ENCODE results near the gene USP37. TPM values are rescaled to one million over a fixed set of nuclear protein-coding genes. Genes with fewer than 3 reads are reported as not detected.
A peak's percentile ranks its signal among the peaks of the same experiment; 100 is the strongest.

The USP37 gene
- total and polyA plus RNA-seq, 2 of the 13 experiments (the other 11 are each of a cell fraction or from before 2014, with no cell fraction given) = 6.5 to 30.6 TPM

DNA sequence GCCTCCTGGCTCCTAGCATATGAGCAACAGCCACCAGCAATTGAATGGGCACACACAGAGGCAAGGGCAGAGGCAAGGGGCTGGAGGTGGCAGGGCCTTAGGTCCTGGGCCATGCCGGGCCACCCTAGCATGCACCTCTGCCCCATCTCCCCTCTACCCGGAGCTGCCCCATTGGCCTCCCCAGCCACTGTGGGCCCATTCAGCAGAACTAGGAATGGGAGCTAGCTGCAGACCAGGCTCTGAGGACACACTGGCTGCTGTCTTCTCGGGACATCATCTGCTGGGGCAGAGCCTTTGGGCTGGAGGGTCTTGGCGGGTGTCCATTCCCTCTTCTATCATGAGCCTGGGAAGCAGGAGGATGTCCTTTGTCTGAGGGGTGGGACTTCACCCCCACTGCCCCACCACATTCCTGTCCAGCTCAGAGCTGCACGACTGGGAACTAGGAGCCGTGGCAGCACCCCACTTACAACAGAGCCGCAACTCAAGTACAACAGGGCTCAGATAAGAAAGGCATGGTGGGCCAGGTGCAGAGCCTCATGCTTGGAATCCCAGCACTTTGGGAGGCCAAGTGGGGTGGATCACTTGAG, 148.4 kb downstream of the USP37 start (continued):
- TF ChIP-seq AKAP8 (CRISPR knock-in tag; IDR thresholded peaks at IDR 0.05) = 0 out of 2 replicates have a peak, but pooled peaks have one; percentile 50
- TF ChIP-seq HNRNPL (IDR thresholded peaks at IDR 0.05; ENCODE audit: low read depth, low read length) = no peak
- TF ChIP-seq ZNF12 (CRISPR knock-in tag; IDR thresholded peaks at IDR 0.05) = no peak
- TF ChIP-seq XRCC5 (optimal IDR thresholded peaks at IDR 0.05; ENCODE audit: low read length) = peak; percentile 44
- 0 out of 2 replicates have a peak, but pooled peaks have one; percentile 49 for TF ChIP-seq EEA1 (CRISPR knock-in tag; IDR thresholded peaks at IDR 0.05; ENCODE audit: borderline replicate concordance)
- TF ChIP-seq POLR2AphosphoS5 (IDR thresholded peaks at IDR 0.05; ENCODE audit: low read depth, low read length) = no peak
- TF ChIP-seq, protein P1, sequence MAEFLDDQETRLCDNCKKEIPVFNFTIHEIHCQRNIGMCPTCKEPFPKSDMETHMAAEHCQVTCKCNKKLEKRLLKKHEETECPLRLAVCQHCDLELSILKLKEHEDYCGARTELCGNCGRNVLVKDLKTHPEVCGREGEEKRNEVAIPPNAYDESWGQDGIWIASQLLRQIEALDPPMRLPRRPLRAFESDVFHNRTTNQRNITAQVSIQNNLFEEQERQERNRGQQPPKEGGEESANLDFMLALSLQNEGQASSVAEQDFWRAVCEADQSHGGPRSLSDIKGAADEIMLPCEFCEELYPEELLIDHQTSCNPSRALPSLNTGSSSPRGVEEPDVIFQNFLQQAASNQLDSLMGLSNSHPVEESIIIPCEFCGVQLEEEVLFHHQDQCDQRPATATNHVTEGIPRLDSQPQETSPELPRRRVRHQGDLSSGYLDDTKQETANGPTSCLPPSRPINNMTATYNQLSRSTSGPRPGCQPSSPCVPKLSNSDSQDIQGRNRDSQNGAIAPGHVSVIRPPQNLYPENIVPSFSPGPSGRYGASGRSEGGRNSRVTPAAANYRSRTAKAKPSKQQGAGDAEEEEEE (CRISPR knock-in tag; IDR thresholded peaks at IDR 0.05; ENCODE audit: borderline replicate concordance) = 0 out of 2 replicates have a peak, but pooled peaks have one; percentile 44
- peak; percentile 62; the same call in 1 of the 2 replicates for TF ChIP-seq ZNF121 (CRISPR knock-in tag; IDR thresholded peaks at IDR 0.05)
- peak; percentile 27; the same call in 1 of the 2 replicates for TF ChIP-seq ZNF333 (CRISPR knock-in tag; IDR thresholded peaks at IDR 0.05; ENCODE audit: borderline replicate concordance)
- TF ChIP-seq CAMTA2 (CRISPR knock-in tag; IDR thresholded peaks at IDR 0.05; ENCODE audit: borderline replicate concordance) = peak; percentile 29; the same call in 1 of the 2 replicates
- TF ChIP-seq JUND (CRISPR knock-in tag; IDR thresholded peaks at IDR 0.05) = 0 out of 2 replicates have a peak, but pooled peaks have one; percentile 2
- TF ChIP-seq, protein P2, sequence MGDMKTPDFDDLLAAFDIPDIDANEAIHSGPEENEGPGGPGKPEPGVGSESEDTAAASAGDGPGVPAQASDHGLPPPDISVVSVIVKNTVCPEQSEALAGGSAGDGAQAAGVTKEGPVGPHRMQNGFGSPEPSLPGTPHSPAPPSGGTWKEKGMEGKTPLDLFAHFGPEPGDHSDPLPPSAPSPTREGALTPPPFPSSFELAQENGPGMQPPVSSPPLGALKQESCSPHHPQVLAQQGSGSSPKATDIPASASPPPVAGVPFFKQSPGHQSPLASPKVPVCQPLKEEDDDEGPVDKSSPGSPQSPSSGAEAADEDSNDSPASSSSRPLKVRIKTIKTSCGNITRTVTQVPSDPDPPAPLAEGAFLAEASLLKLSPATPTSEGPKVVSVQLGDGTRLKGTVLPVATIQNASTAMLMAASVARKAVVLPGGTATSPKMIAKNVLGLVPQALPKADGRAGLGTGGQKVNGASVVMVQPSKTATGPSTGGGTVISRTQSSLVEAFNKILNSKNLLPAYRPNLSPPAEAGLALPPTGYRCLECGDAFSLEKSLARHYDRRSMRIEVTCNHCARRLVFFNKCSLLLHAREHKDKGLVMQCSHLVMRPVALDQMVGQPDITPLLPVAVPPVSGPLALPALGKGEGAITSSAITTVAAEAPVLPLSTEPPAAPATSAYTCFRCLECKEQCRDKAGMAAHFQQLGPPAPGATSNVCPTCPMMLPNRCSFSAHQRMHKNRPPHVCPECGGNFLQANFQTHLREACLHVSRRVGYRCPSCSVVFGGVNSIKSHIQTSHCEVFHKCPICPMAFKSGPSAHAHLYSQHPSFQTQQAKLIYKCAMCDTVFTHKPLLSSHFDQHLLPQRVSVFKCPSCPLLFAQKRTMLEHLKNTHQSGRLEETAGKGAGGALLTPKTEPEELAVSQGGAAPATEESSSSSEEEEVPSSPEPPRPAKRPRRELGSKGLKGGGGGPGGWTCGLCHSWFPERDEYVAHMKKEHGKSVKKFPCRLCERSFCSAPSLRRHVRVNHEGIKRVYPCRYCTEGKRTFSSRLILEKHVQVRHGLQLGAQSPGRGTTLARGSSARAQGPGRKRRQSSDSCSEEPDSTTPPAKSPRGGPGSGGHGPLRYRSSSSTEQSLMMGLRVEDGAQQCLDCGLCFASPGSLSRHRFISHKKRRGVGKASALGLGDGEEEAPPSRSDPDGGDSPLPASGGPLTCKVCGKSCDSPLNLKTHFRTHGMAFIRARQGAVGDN (CRISPR knock-in tag; IDR thresholded peaks at IDR 0.05) = peak; percentile 60; the same call in 1 of the 2 replicates
- TF ChIP-seq PHF8 (CRISPR knock-in tag; IDR thresholded peaks at IDR 0.05) = no peak
- peak; percentile 36; the same call in 1 of the 2 replicates for TF ChIP-seq DNMT1 (CRISPR knock-in tag; IDR thresholded peaks at IDR 0.05)
- TF ChIP-seq NRL (CRISPR knock-in tag; IDR thresholded peaks at IDR 0.05; ENCODE audit: borderline replicate concordance) = 0 out of 2 replicates have a peak, but pooled peaks have one; percentile 45
- TF ChIP-seq, protein P3, sequence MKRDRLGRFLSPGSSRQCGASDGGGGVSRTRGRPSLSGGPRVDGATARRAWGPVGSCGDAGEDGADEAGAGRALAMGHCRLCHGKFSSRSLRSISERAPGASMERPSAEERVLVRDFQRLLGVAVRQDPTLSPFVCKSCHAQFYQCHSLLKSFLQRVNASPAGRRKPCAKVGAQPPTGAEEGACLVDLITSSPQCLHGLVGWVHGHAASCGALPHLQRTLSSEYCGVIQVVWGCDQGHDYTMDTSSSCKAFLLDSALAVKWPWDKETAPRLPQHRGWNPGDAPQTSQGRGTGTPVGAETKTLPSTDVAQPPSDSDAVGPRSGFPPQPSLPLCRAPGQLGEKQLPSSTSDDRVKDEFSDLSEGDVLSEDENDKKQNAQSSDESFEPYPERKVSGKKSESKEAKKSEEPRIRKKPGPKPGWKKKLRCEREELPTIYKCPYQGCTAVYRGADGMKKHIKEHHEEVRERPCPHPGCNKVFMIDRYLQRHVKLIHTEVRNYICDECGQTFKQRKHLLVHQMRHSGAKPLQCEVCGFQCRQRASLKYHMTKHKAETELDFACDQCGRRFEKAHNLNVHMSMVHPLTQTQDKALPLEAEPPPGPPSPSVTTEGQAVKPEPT (CRISPR knock-in tag; IDR thresholded peaks at IDR 0.05; ENCODE audit: low read depth) = 0 out of 2 replicates have a peak, but pooled peaks have one; percentile 16
- TF ChIP-seq FOXO1 (CRISPR knock-in tag; IDR thresholded peaks at IDR 0.05) = no peak
- TF ChIP-seq, protein P4, sequence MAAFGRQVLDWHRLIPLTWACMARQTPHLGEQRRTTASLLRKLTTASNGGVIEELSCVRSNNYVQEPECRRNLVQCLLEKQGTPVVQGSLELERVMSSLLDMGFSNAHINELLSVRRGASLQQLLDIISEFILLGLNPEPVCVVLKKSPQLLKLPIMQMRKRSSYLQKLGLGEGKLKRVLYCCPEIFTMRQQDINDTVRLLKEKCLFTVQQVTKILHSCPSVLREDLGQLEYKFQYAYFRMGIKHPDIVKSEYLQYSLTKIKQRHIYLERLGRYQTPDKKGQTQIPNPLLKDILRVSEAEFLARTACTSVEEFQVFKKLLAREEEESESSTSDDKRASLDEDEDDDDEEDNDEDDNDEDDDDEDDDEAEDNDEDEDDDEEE (CRISPR knock-in tag; IDR thresholded peaks at IDR 0.05) = 0 out of 2 replicates have a peak, but pooled peaks have one; percentile 69

Data from HepG2 (cell line).